GM12878 (cell line): Measurements from ENCODE around the gene RBM15. TPM values are rescaled to one million over a fixed set of nuclear protein-coding genes. Genes with fewer than 3 reads are reported as not detected.

ENCODE experiments used
- ATAC-seq: fragments of 200-7000 bp; cut with Tn5 transposase; 3 replicates; pipeline ENCODE4 v1.9.1; 2020; ENCODE audit warnings: mild to moderate bottlenecking, moderate library complexity
- BruUV-seq: library from RNA; stranded (reverse); fragments of 400-500 nt; replicated peaks from 2 replicates; lab custom pipeline; 2021; lab: Mats Ljungman, UMichigan
- CTCF ChIA-PET: fragments of 300-600 bp; sonication (Branson Sonifier 250); formaldehyde crosslinking; extraction: SDS; loops from one replicate; lab custom pipeline; 2021; ENCODE audit warnings: inconsistent platforms; lab: Yijun Ruan, JAX
- POLR2A ChIA-PET: fragments of 350-600 bp; formaldehyde crosslinking; extraction: SDS; loops from one replicate; lab custom pipeline; 2021; ENCODE audit warnings: inconsistent platforms; lab: Charles Lee
- RAD21 ChIA-PET: fragments of 300-600 bp; sonication (Branson Sonifier 250); formaldehyde crosslinking; loops from one replicate; lab custom pipeline; 2023; ENCODE audit warnings: antibody characterized with exemption; ENCODE audit not compliant: unreplicated experiment; lab: Charles Lee
- SMC1A ChIA-PET: fragments of 300-600 bp; sonication (Branson Sonifier 250); formaldehyde crosslinking; loops from one replicate; lab custom pipeline; 2023; ENCODE audit not compliant: unreplicated experiment, uncharacterized antibody; lab: Charles Lee
- DNase-seq: peaks from one replicate; pipeline ENCODE4 v3.0.0-alpha.2; 2011; ENCODE audit warnings: low read depth, low spot score
- FAIRE-seq: peaks from 3 replicates; lab custom pipeline; 2011; peaks lifted over from hg19 to GRCh38; lab: Jason Lieb, UNC
- H2AFZ ChIP-seq: 2 replicates; pipeline ENCODE4 v1.6.0; 2011; ENCODE audit warnings: low read depth, low read length, control low read depth; ENCODE audit not compliant: control insufficient read depth
- H3K27ac ChIP-seq: 2 replicates; pipeline ENCODE4 v1.5.1; 2011; ENCODE audit warnings: control low read depth; ENCODE audit not compliant: control insufficient read depth, insufficient read depth
- H3K27me3 ChIP-seq, 2 experiments: replicated peaks in 1 of 2; 2 replicates each; pipeline versions ENCODE4 v1.6.0 to v1.6.1; 2011; ENCODE audit warnings: low read length in 1 of 2; ENCODE audit not compliant: control insufficient read depth in 2 of 2, insufficient read depth in 2 of 2
- H3K36me3 ChIP-seq, 2 experiments: 2 replicates each; pipeline ENCODE4 v1.5.1; 2011; ENCODE audit warnings: low read length in 1 of 2; ENCODE audit not compliant: control insufficient read depth in 2 of 2, insufficient read depth in 2 of 2
- H3K4me1 ChIP-seq: 2 replicates; pipeline ENCODE4 v1.6.1; 2011; ENCODE audit warnings: mild to moderate bottlenecking, low read length, moderate library complexity, mixed read lengths; ENCODE audit not compliant: control insufficient read depth, insufficient read depth
- H3K4me2 ChIP-seq: 2 replicates; pipeline ENCODE4 v1.6.0; 2011; ENCODE audit warnings: control low read depth; ENCODE audit not compliant: control insufficient read depth, insufficient read depth
- H3K4me3 ChIP-seq: fragments of 200-600 bp; sonication (generic); 2 replicates; pipeline ENCODE4 v1.5.1; 2016
- H3K79me2 ChIP-seq: 2 replicates; pipeline ENCODE4 v1.6.0; 2011; ENCODE audit warnings: low read length; ENCODE audit not compliant: control insufficient read depth, insufficient read depth
- H3K9ac ChIP-seq: 2 replicates; pipeline ENCODE4 v1.8.0; 2011; ENCODE audit warnings: low read length, control low read depth, mixed read lengths; ENCODE audit not compliant: control insufficient read depth, insufficient read depth
- H3K9me3 ChIP-seq: replicated peaks from 3 replicates; pipeline ENCODE4 v1.5.1; 2011; ENCODE audit warnings: mild to moderate bottlenecking, low read length; ENCODE audit not compliant: control insufficient read depth, insufficient read depth
- H4K20me1 ChIP-seq: 2 replicates; pipeline ENCODE4 v1.6.0; 2011; ENCODE audit not compliant: control insufficient read depth, insufficient read depth
- CBX3 ChIP-seq: fragments of 200-600 bp; sonication (generic); IDR thresholded peaks from 2 replicates; pipeline ENCODE4 v1.6.1; 2016; ENCODE audit warnings: low read depth, borderline replicate concordance
- CEBPZ ChIP-seq: fragments of 150-350 bp; IDR thresholded peaks from 2 replicates; pipeline ENCODE4 v1.6.1; 2016; ENCODE audit warnings: low read depth, low read length
- E2F8 ChIP-seq: fragments of 450-650 bp; IDR thresholded peaks from 2 replicates; pipeline ENCODE4 v1.6.1; 2018; ENCODE audit warnings: mild to moderate bottlenecking, low read depth, moderate library complexity; ENCODE audit not compliant: partially characterized antibody
- IRF5 ChIP-seq: fragments of 450-650 bp; IDR thresholded peaks from 2 replicates; pipeline ENCODE4 v1.6.1; 2017; ENCODE audit warnings: borderline replicate concordance
- KLF5 ChIP-seq: fragments of 450-650 bp; IDR thresholded peaks from 2 replicates; pipeline ENCODE4 v1.6.1; 2014; ENCODE audit warnings: mild to moderate bottlenecking; ENCODE audit not compliant: partially characterized antibody
- RBBP5 ChIP-seq: fragments of 200-600 bp; sonication (generic); conservative IDR thresholded peaks from 2 replicates; pipeline ENCODE4 v1.6.1; 2016
- RUNX3 ChIP-seq: IDR thresholded peaks from 2 replicates; pipeline ENCODE4 v1.6.1; 2012; ENCODE audit warnings: low read length, inconsistent platforms
- WGBS: methylation state at CpG from one replicate; pipeline ENCODE4 v1.1.6; 2016; ENCODE audit warnings: low lambda C conversion rate; ENCODE audit not compliant: insufficient replicate concordance, insufficient coverage; ENCODE audit errors: missing lambda C conversion rate; 5-methylcytosine and 5-hydroxymethylcytosine counted together
- in situ Hi-C: fragments of 300-500 bp; cut with MboI; formaldehyde crosslinking; loops from 9 replicates; pipeline ENCODE4 v1.14.3; 2018; ENCODE audit warnings: mixed read lengths
- intact Hi-C: fragments of 100-400 bp; cut with micrococcal nuclease; formaldehyde crosslinking; loops from one replicate; pipeline ENCODE4 v1.14.2; 2022; ENCODE audit not compliant: unreplicated experiment
- polyA plus RNA-seq, 11 experiments: library from polyadenylated mRNA; depleted of rRNA in 4 of 11; unstranded in 6 of 11; stranded (reverse) in 5 of 11; fragments of >200 nt; fragmentation: Nextera tagmentation in 4 of 11; fragmentation: Illumina TruSeq in 1 of 11; extraction: Ambion mirVana in 4 of 11; extraction: Trizol in 1 of 11; gene quantifications; 1 replicate in 1 of 11; 2 replicates in 10 of 11; pipeline versions ENCODE4 v1.2.1 to v1.2.3, GENCODE V29; 2011 to 2016; ENCODE audit warnings: inconsistent platforms in 2 of 11, missing spikeins in 2 of 11, low read depth in 1 of 11
- total RNA-seq, 4 experiments: library from RNA; depleted of rRNA in 3 of 4; stranded (reverse); fragments of >200 nt in 3 of 4; fragmentation: Illumina TruSeq in 1 of 4; extraction: Trizol in 1 of 4; gene quantifications; 2 replicates each; pipeline versions ENCODE4 v1.2.1 to v1.2.3, GENCODE V29; 2013 to 2021
- TF ChIP-seq, protein P1 (sequence below): fragments of 450-650 bp; formaldehyde crosslinking; IDR thresholded peaks from 2 replicates; pipeline ENCODE4 v1.4.0; 2022; ENCODE audit warnings: mild to moderate bottlenecking, moderate library complexity

The RBM15 gene
- total and polyA plus RNA-seq, 10 of the 15 experiments (the other 5 are each of a cell fraction or from before 2014, with no cell fraction given): 3.1 to 63.2 (median 26.7) TPM

DNA sequence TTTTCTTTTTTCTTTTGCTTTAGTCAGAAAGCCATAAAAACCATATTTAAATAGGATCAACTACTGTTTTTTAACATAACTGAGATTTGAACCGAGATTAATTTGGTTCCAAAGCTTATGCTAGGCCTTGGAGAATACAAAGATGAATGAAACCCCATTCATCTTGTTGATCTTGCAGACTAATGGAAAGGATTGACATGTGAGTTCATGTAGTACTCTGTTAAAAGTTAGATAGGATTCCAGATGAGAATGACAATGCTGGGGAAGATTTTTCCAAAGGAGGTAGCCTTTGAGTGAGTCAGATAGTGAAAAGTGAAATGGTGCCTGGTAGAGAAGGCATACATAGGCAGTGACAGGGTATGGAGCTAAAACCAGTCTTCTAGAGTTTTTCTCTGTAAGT, 22.7 kb downstream of the RBM15 start:
- Histone ChIP-seq H3K36me3 (peaks cover 0 to 21% of the 10 kb centered on the region in 2 experiments; a peak in 3 of 4 replicates), H3K4me2 (no peak overlapping the region), H3K9me3 (no peaks in the 10 kb centered on the region; the same call in 2 of the 3 replicates), H3K79me2 (peaks cover 32% of the 10 kb centered on the region), H4K20me1 (no peaks in the 10 kb centered on the region), H3K4me3 (no peak overlapping the region), H3K9ac (no peak overlapping the region), H2AFZ (no peak overlapping the region), H3K4me1 (no peaks in the 10 kb centered on the region), H3K27me3 (no peaks in the 10 kb centered on the region), H3K27ac (no peak overlapping the region)
- ATAC-seq (no peak), DNase-seq (no peak), FAIRE-seq (no peak)
- intact Hi-C loops (no loop called here), in situ Hi-C loops (no loop called here)
- 96% methylated on average over 1 of the region's 1 CpG for WGBS
- SMC1A ChIA-PET: interaction anchor here (1.2 to 1.8 kb wide), 3 partner anchors 11 to 23 kb away, joined by 3 to 10 read pairs (median 8); no protein-coding TSS in a partner anchor
- RAD21 ChIA-PET: interaction anchor here (1.4 kb wide), 1 partner anchor 99 kb away, joined by 3 read pairs; no protein-coding TSS in a partner anchor
- CTCF ChIA-PET: interaction anchor here (0.6 to 2.0 kb wide), 3 partner anchors 134 to 889 kb away, joined by 3 to 8 read pairs (median 3); no protein-coding TSS in a partner anchor
- BruUV-seq: no TSS peak
- POLR2A ChIA-PET: interaction anchor here (0.6 to 1.2 kb wide), 3 partner anchors 14 to 1195 kb away, joined by 3 to 4 read pairs (median 3); no protein-coding TSS in a partner anchor
- TF ChIP-seq CBX3 (no peak), RBBP5 (no peak), IRF5 (no peak), RUNX3 (no peak), CEBPZ (no peak), KLF5 (no peak), E2F8 (no peak)
- TF ChIP-seq, protein P1, sequence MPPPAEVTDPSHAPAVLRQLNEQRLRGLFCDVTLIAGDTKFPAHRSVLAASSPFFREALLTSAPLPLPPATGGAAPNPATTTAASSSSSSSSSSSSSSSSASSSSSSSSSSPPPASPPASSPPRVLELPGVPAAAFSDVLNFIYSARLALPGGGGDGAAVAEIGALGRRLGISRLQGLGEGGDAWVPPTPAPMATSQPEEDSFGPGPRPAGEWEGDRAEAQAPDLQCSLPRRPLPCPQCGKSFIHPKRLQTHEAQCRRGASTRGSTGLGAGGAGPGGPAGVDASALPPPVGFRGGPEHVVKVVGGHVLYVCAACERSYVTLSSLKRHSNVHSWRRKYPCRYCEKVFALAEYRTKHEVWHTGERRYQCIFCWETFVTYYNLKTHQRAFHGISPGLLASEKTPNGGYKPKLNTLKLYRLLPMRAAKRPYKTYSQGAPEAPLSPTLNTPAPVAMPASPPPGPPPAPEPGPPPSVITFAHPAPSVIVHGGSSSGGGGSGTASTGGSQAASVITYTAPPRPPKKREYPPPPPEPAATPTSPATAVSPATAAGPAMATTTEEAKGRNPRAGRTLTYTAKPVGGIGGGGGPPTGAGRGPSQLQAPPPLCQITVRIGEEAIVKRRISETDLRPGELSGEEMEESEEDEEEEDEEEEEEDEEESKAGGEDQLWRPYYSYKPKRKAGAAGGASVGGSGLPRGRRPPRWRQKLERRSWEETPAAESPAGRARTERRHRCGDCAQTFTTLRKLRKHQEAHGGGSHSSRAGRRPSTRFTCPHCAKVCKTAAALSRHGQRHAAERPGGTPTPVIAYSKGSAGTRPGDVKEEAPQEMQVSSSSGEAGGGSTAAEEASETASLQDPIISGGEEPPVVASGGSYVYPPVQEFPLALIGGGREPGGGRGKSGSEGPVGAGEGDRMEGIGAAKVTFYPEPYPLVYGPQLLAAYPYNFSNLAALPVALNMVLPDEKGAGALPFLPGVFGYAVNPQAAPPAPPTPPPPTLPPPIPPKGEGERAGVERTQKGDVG (CRISPR knock-in tag): no peak
